GM12872 (cell line): ENCODE measurements around the gene POLR2M.

ENCODE experiments used
- TF ChIP-seq, protein P1 (sequence below): IDR thresholded peaks from 3 replicates; pipeline ENCODE4 v1.5.1; 2011; ENCODE audit warnings: low read depth, mild to moderate bottlenecking, low read length, moderate library complexity; ENCODE audit not compliant: insufficient read depth

The POLR2M gene

GRCh38 chr15:57738734-57739237 lies 32.3 kb downstream of the POLR2M start:
- TF ChIP-seq, protein P1, sequence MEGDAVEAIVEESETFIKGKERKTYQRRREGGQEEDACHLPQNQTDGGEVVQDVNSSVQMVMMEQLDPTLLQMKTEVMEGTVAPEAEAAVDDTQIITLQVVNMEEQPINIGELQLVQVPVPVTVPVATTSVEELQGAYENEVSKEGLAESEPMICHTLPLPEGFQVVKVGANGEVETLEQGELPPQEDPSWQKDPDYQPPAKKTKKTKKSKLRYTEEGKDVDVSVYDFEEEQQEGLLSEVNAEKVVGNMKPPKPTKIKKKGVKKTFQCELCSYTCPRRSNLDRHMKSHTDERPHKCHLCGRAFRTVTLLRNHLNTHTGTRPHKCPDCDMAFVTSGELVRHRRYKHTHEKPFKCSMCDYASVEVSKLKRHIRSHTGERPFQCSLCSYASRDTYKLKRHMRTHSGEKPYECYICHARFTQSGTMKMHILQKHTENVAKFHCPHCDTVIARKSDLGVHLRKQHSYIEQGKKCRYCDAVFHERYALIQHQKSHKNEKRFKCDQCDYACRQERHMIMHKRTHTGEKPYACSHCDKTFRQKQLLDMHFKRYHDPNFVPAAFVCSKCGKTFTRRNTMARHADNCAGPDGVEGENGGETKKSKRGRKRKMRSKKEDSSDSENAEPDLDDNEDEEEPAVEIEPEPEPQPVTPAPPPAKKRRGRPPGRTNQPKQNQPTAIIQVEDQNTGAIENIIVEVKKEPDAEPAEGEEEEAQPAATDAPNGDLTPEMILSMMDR, result no peak

- TF ChIP-seq, protein P1, result no peak
Measured at GRCh38 chr15:57740048-57740447, 33.5 kb downstream of the POLR2M start.

DNA sequence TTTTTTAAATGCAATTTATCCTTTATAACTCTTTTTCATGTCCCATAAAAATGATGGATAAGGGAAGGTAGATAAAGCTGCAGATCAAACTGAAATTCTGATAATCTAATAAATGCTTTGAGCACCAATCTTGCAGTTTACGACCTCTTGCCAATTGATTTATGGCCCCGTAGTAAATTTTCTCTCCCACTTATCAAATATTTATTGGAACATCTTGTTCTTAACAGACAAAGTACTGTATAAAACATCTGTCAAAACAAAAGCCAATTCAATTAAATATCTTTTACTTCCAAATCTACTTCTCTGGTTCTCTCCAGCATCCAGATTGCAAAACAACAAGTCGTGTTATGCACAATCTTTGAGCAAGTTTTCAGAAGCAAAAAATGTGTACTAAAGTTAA lies 34.6 kb downstream of the POLR2M start:
- TF ChIP-seq, protein P1, result no peak

DNA sequence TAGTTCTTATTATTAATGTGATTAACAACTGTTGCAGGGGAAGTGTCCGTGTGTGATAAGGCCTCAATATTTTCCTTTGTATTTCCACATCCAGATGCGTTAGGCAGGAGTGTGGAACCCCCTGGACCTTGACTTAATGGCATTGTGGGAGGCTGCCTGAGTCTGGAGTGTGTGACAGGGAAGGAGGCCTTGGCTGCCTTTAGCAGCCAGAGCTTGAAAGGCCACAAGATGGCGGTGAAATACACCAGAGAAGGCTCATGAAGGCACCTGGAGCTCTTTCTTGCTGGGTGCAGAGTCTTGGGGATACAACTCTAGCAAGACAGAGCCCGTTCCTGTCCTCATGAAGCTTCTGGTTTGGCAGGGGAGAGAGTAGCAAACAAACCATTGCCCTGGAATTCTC lies 36.9 kb downstream of the POLR2M start:
- TF ChIP-seq, protein P1, result peak; percentile 33; the same call in 2 of the 3 replicates

DNA sequence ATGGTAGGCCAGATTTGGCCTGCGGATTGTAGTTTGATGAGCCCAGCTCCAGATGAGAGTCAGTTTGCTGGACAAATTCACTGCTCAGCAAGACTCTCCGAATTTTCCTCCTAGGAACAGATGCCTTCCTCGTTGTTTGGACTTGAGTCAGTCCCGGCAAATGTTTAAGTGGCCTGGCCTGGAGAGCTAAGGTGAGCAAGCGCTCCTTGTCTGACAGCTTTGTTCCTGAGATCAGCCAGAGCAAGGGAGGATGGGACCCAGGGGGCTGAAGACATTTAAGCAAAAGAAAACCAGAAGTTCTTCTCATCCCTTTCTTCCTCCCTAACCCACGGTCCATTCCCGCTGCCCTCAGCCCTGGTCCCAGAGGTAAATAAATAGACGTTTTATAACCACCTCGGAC lies 40.3 kb downstream of the POLR2M start:
- TF ChIP-seq, protein P1, result no peak

GRCh38 chr15:57747206-57747896 lies 40.8 kb downstream of the POLR2M start:
- TF ChIP-seq, protein P1, result no peak

DNA sequence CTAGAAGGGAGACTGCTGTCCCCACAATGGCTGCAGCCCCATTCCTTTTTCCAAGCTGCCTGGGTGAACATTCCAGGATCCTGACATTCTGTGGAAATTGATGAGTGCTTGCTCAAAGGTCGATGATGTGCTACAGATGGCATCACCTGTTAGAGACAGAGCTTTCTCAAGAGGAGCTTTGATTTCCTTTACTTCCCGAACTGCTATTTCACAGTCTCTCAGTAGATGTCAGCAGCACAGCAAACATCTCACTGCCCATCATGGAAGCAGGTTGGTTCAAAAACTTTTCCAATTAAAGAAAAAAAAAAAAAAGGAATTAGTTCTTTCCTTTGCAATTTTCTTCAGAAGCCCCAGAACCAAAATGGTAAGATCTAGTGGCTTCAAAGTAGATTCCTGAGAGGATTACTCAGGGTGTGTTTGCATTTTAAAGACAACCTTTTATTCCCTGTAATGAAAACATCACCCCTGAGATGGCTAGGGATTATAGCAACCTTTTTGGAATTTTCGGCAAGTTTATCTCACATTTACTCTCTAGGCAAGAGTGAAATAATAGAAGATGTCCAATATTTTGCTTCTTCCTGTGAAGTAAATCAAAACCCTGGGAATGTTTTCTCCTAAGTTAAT lies 44.8 kb downstream of the POLR2M start:
- TF ChIP-seq, protein P1, result peak; percentile 44; the same call in 1 of the 3 replicates
